Thyroid gland (tissue), 4 donors: Measurements from ENCODE around the gene KCNJ12.
"Not testable (repeated sequence)": the region's sequence is repeated elsewhere in the genome, so short reads cannot be mapped to it uniquely, and the experiment has no call there.

Experiments
- CTCF ChIP-seq, 6 experiments: fragments of 200-600 bp in 3 of 6; fragments of 450-650 bp in 3 of 6; sonication (generic) in 3 of 6; IDR thresholded peaks; one replicate each; pipeline ENCODE4 v1.5.1; 2016 to 2019; ENCODE audit warnings: antibody characterized with exemption in 6 of 6, mild to moderate bottlenecking in 2 of 6, inconsistent platforms in 1 of 6, moderate library complexity in 1 of 6
- POLR2A ChIP-seq, 2 donors: fragments of 450-650 bp; IDR thresholded peaks; one replicate each; pipeline ENCODE4 v1.6.1; 2017; ENCODE audit warnings: antibody characterized with exemption in 2 of 2, mild to moderate bottlenecking in 2 of 2, moderate library complexity in 1 of 2

DNA sequence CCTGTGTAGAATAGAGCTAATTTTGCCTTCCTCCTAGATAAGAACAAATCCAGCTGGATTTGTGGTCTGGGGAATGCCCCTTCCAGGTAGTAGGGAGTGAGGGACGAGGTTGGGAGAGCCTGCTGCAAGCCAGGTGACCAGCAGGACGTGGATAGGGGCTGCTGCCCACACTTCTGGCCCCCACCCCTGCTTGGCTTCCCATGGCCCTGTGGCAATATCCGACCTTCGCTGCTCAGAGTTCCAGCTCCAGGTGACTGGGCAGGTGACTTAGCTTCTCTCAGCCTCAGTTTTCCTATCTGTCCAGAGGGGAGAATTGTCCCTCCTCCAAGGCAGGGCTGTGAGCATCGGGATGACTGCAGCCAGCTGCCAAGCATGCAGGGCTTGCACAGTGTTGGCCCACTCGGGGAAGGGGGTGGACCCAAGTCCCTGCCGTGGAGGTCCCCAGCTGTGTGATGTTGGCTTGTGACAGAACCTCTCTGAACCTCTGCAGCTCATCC is 29.8 kb downstream of the KCNJ12 start:
- TF ChIP-seq CTCF, POLR2A (IDR thresholded peaks at IDR 0.05): not testable (repeated sequence)
